HL-60 (cell line): ENCODE results near the gene CSNK2A2.

ENCODE experiments used
- CTCF ChIP-seq: IDR thresholded peaks from one replicate; pipeline ENCODE4 v1.5.1; 2011; ENCODE audit warnings: low read length, control low read depth, inconsistent platforms; ENCODE audit not compliant: insufficient read depth
- POLR2AphosphoS5 ChIP-seq: IDR thresholded peaks from 2 replicates; pipeline ENCODE4 v1.6.1; 2012; ENCODE audit warnings: low read depth

- no peak for TF ChIP-seq CTCF
- no peak for TF ChIP-seq POLR2AphosphoS5
Measured at GRCh38 chr16:58118801-58119508, 79.0 kb downstream of the CSNK2A2 start.
